Body of pancreas (tissue), 4 donors: ENCODE measurements around the gene ETHE1.

Experiments
- POLR2A ChIP-seq, 3 donors: fragments of 450-650 bp; IDR thresholded peaks; one replicate each; pipeline ENCODE4 v1.6.1; 2016; ENCODE audit warnings: antibody characterized with exemption in 3 of 3, mild to moderate bottlenecking in 2 of 3
- TF ChIP-seq, protein P1 (sequence below), 7 experiments: fragments of 450-650 bp in 4 of 7; fragments of 200-600 bp in 3 of 7; sonication (generic) in 3 of 7; IDR thresholded peaks; one replicate each; pipeline ENCODE4 v1.5.1; 2016 to 2019; ENCODE audit warnings: antibody characterized with exemption in 7 of 7

DNA sequence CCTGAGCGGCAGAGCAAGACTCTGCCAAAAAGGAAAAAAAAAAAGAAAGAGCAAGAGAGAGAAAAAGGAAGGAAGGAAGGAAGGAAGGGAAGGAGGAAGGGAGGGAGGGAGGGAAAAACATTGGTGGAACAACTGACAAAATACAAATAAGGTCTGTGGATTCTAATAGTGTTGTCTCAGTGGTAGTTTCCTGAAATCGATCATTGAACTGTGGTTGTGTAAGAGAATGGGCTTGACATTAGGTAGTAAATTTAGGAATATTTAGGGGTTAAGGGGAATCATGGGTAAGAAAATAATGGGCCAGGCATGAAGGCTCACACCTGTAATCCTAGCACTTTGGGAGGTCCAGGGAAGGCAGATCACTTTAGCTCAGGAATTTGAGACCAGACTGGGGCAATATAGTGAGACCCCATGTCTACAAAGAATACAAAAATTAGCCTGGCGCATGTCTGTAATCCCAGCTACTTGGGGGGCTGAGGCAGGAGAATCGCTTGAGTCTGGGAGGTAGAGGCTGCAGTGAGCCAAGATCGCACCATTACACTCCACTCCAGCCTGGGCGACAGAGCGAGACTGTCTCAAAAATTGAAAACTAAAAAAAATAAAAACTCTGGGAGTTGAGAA, 36.9 kb downstream of the ETHE1 start:
- TF ChIP-seq, protein P1, sequence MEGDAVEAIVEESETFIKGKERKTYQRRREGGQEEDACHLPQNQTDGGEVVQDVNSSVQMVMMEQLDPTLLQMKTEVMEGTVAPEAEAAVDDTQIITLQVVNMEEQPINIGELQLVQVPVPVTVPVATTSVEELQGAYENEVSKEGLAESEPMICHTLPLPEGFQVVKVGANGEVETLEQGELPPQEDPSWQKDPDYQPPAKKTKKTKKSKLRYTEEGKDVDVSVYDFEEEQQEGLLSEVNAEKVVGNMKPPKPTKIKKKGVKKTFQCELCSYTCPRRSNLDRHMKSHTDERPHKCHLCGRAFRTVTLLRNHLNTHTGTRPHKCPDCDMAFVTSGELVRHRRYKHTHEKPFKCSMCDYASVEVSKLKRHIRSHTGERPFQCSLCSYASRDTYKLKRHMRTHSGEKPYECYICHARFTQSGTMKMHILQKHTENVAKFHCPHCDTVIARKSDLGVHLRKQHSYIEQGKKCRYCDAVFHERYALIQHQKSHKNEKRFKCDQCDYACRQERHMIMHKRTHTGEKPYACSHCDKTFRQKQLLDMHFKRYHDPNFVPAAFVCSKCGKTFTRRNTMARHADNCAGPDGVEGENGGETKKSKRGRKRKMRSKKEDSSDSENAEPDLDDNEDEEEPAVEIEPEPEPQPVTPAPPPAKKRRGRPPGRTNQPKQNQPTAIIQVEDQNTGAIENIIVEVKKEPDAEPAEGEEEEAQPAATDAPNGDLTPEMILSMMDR (IDR thresholded peaks at IDR 0.05) = no peak
- no peak for TF ChIP-seq POLR2A (IDR thresholded peaks at IDR 0.05)
